Small intestine (tissue), 7 donors: ENCODE measurements around the gene CYP2B6. TPM values are rescaled to one million over a fixed set of nuclear protein-coding genes. Genes with fewer than 3 reads are reported as not detected.
"Not testable (repeated sequence)": the region's sequence is repeated elsewhere in the genome, so short reads cannot be mapped to it uniquely, and the experiment has no call there.

Experiments used
- DNase-seq, 2 donors: peaks; one replicate each; pipeline versions ENCODE4 v3.0.0 to v3.0.0-alpha.2; 2013
- FAIRE-seq: peaks from 2 replicates; lab custom pipeline; 2012; peaks lifted over from hg19 to GRCh38; lab: Jason Lieb, UNC
- H3K27ac ChIP-seq, 3 donors: one replicate each; pipeline ENCODE4 v1.5.1; 2013; ENCODE audit warnings: low read length in 2 of 3, mild to moderate bottlenecking in 2 of 3, control low read depth in 1 of 3, inconsistent platforms in 1 of 3, low read depth in 1 of 3, moderate library complexity in 1 of 3
- H3K27me3 ChIP-seq, 3 donors: one replicate each; pipeline ENCODE4 v1.6.1; 2013; ENCODE audit warnings: low read length in 3 of 3, inconsistent platforms in 1 of 3; ENCODE audit not compliant: control insufficient read depth in 3 of 3, insufficient read depth in 3 of 3
- H3K36me3 ChIP-seq, 3 donors: one replicate each; pipeline ENCODE4 v1.6.1; 2013; ENCODE audit warnings: low read length in 3 of 3, inconsistent platforms in 1 of 3, low read depth in 1 of 3, mild to moderate bottlenecking in 1 of 3, moderate library complexity in 1 of 3; ENCODE audit not compliant: control insufficient read depth in 3 of 3, insufficient read depth in 2 of 3
- H3K4me1 ChIP-seq, 3 donors: one replicate each; pipeline ENCODE4 v1.6.1; 2013; ENCODE audit warnings: low read length in 2 of 3, inconsistent platforms in 1 of 3, low read depth in 1 of 3, mild to moderate bottlenecking in 1 of 3, moderate library complexity in 1 of 3; ENCODE audit not compliant: control insufficient read depth in 3 of 3, insufficient read depth in 2 of 3
- H3K4me3 ChIP-seq, 3 donors: one replicate each; pipeline ENCODE4 v1.5.1; 2013; ENCODE audit warnings: low read length in 3 of 3, control low read depth in 1 of 3, inconsistent platforms in 1 of 3, low read depth in 1 of 3, mild to moderate bottlenecking in 1 of 3, moderate library complexity in 1 of 3
- H3K9me3 ChIP-seq, 2 donors: one replicate each; pipeline ENCODE4 v1.6.1; 2013; ENCODE audit warnings: low read depth in 1 of 2, low read length in 1 of 2; ENCODE audit not compliant: control insufficient read depth in 2 of 2, insufficient read depth in 1 of 2
- WGBS, 3 donors: extraction: QIAGEN DNeasy Blood & Tissue Kit; methylation state at CpG; one replicate each; pipeline ENCODE4 v1.1.7; 2013; 5-methylcytosine and 5-hydroxymethylcytosine counted together
- polyA plus RNA-seq, 4 donors: library from polyadenylated mRNA; stranded (reverse) in 3 of 4; unstranded in 1 of 4; fragments of 200-250 nt in 3 of 4; fragments of 120-200 nt in 1 of 4; gene quantifications; one replicate each; pipeline versions ENCODE4 v1.2.1 to v1.2.3, GENCODE V29; 2013
- donor health status: healthy with polysubstance abuse.
- donor health status: control.
- donor health status: control.
- donor health status: Bipolar disorder and iron deficiency.
- donor health status: healthy.

CYP2B6 gene
- polyA plus RNA-seq, 4 donors, result 3.8 to 9.7 (median 6.5) TPM

DNA sequence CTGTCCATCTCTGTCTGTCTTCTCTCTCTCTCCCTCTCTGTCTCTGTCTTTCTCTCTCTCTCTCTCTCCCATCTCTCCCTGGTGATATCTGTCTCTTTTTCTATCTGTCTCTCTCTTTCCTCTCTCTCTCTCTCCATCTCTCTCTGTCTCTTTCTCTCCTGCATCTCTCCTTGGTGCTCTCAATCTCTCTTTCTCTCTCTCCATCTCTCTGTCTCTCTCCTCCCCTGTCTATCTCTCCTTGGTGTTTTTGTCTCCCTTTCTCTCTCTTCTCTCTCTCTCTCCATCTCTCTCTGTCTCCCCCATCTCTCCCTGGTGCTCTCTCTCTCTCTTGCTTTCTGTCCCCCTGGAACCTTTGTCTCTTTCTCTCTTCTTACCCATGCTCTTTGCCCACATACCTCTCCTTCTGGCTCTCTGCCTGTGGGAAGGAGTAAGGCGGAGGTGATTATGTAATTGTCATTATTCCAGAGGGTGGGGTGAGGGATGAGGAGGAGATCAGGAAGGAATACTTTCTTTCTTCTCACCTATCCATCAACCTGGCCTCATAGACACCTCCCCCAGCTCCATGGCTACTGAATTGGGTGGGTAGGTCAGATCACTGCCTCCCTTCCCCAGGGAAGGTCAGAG is 30.9 kb upstream of the CYP2B6 start:
- H3K9me3 ChIP-seq, result peaks cover 0 to 20% of the 10 kb centered on the region in 2 donors
- H3K4me3 ChIP-seq, result no peak overlapping the region
- 6 to 38% (median 7%) methylated on average over 1 of the region's 1 CpG for whole genome bisulfite sequencing, 3 donors
- H3K27ac ChIP-seq, result no peak overlapping the region
- FAIRE-seq (no peak), DNase-seq (peak; percentile 37 to 59)
- peaks cover 0 to 5% (median 0%) of the 10 kb centered on the region in 3 donors for H3K4me1 ChIP-seq
- no peaks in the 10 kb centered on the region for H3K36me3 ChIP-seq
- H3K27me3 ChIP-seq, result peaks cover 0 to 4% (median 0%) of the 10 kb centered on the region in 3 donors

DNA sequence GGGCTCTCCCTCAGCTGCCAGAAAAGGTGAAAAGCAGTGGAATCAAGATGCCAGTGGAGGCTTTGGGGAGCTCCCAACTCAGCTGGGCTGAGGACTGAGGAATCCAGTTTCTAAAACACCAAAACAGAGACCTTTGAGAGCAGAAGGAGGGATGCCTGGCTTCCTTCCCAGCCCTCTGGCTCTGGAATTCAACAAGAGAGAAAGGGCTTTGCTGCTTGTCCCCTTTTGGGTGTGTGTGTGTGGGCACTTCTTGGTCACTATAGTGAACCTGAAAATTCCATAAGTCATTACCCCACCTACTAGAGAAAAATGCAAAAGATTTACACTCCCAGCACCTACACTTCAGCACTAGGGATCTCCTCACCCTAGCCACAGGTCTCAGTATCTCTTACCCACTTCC is 30.3 kb upstream of the CYP2B6 start:
- H3K9me3 ChIP-seq, result peaks cover 0 to 14% of the 10 kb centered on the region in 2 donors
- DNase-seq (no peak), FAIRE-seq (no peak)
- H3K27ac ChIP-seq, result no peak overlapping the region
- peaks cover 0 to 5% (median 0%) of the 10 kb centered on the region in 3 donors for H3K4me1 ChIP-seq
- H3K27me3 ChIP-seq, result peaks cover 0 to 4% (median 0%) of the 10 kb centered on the region in 3 donors
- no peaks in the 10 kb centered on the region for H3K36me3 ChIP-seq
- H3K4me3 ChIP-seq, result no peak overlapping the region

DNA sequence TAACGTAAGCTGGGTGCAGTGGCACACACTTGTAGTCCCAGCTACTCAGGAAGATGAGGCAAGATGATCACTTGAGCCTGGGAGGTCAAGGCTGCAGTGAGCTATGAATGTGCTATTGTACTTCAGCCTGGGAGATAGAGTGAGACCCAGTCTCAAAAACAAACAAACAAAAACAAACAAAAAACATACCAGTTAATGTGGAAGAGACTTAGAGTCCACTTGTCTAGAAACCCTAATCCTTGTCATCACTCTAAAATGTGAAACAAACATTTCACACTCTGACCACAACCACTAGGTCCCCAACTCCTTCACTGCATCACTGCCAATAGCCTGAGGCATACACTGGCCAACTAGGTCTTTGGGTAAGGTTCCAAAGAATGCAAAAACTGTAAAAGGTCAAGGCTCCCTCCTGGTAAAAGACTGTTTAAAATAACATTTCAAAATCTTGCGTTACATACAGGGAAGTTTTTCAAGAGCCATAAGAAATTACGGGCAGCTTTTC is 28.6 kb upstream of the CYP2B6 start:
- no peak for FAIRE-seq

GRCh38 chr19:40964361-40964760 is 26.7 kb upstream of the CYP2B6 start:
- not testable (repeated sequence) for H3K36me3 ChIP-seq, H3K27ac ChIP-seq, H3K27me3 ChIP-seq, H3K4me3 ChIP-seq, FAIRE-seq, DNase-seq, H3K9me3 ChIP-seq, H3K4me1 ChIP-seq
- 90 to 92% (median 90%) methylated on average over 3 of the region's 3 CpGs for WGBS, 3 donors

More for the DNA sequence above, 28.6 kb upstream of the CYP2B6 start:
- Histone ChIP-seq H3K4me1 (peaks cover 0 to 5% (median 0%) of the 10 kb centered on the region in 3 donors), H3K9me3 (no peaks in the 10 kb centered on the region), H3K27me3 (peaks cover 0 to 4% (median 0%) of the 10 kb centered on the region in 3 donors), H3K27ac (no peak overlapping the region), H3K36me3 (no peaks in the 10 kb centered on the region), H3K4me3 (no peak overlapping the region)
- 69 to 77% (median 76%) methylated on average over 3 of the region's 3 CpGs for WGBS, 3 donors
- no peak for DNase-seq

GRCh38 chr19:40965351-40965750 is 25.7 kb upstream of the CYP2B6 start:
- not testable (repeated sequence) for H3K36me3 ChIP-seq, H3K9me3 ChIP-seq, H3K27me3 ChIP-seq, H3K4me1 ChIP-seq, H3K4me3 ChIP-seq, H3K27ac ChIP-seq, DNase-seq, FAIRE-seq
- 93 to 100% (median 97%) methylated on average over 2 to 24 of the region's 35 CpGs for WGBS, 3 donors

- not testable (repeated sequence) for H3K27ac ChIP-seq, FAIRE-seq, H3K9me3 ChIP-seq, H3K36me3 ChIP-seq, DNase-seq, H3K4me1 ChIP-seq, H3K27me3 ChIP-seq, H3K4me3 ChIP-seq
- 95 to 98% (median 97%) methylated on average over 10 to 24 of the region's 25 CpGs for WGBS, 3 donors
Observed at GRCh38 chr19:40966591-40966990, 24.5 kb upstream of the CYP2B6 start.

DNA sequence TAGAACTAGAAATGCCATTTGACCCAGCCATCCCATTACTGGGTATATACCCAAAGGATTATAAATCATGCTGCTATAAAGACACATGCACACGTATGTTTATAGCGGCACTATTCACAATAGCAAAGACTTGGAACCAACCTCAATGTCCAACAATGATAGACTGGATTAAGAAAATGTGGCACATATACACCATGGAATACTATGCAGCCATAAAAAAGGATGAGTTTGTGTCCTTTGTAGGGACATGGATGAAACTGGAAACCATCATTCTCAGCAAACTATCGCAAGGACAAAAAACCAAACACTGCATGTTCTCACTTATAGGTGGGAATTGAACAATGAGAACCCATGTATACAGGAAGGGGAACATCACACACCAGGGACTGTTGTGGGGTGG is 23.0 kb upstream of the CYP2B6 start:
- H3K9me3 ChIP-seq, H3K27ac ChIP-seq, DNase-seq, H3K4me3 ChIP-seq, H3K27me3 ChIP-seq, H3K4me1 ChIP-seq, H3K36me3 ChIP-seq, FAIRE-seq: not testable (repeated sequence)
- WGBS, 3 donors, result 93 to 100% (median 93%) methylated on average over 1 to 3 of the region's 3 CpGs

DNA sequence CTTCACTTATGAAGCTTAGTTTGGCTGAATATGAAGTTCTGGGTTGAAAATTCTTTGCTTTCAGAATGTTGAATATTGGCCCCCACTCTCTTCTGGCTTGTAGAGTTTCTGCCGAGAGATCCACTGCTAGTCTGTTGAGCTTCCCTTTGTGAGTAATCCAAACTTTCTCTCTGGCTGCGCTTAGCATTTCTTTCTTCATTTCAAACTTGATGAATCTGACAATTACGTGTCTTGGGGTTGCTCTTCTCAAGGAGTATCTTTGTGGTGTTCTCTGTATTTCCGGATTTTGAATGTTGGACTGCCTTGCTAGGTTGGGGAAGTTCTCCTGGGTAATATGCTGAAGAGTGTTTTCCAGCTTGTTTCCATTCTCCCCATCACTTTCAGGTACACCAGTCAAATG is 21.4 kb upstream of the CYP2B6 start:
- FAIRE-seq, H3K9me3 ChIP-seq, H3K4me3 ChIP-seq, H3K27ac ChIP-seq, H3K4me1 ChIP-seq, H3K36me3 ChIP-seq, H3K27me3 ChIP-seq, DNase-seq: not testable (repeated sequence)
- 80 to 89% (median 86%) methylated on average over 4 of the region's 4 CpGs for WGBS, 3 donors
